ENCODE data around the gene MMP11.
A peak's percentile ranks its signal among the peaks of the same experiment; 100 is the strongest.

Gene MMP11

GRCh38 chr22:23781511-23782183 lies 9.0 kb downstream of the MMP11 start:
- peak; percentile 52 for DNase-seq (ENCODE audit: low spot score)

DNA sequence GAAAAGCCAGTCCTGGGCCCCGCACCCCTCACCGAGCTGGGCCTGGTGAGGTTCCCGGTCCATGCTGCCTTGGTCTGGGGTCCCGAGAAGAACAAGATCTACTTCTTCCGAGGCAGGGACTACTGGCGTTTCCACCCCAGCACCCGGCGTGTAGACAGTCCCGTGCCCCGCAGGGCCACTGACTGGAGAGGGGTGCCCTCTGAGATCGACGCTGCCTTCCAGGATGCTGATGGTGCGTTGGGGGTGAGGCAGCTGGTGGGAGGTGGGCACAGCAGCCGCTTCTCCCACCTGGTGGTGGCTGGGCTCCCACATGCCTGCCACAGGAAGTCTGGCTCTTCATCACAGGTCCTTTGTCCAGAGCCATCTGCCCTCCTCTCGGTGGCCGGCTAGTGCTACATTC lies 9.6 kb downstream of the MMP11 start:
- no peak for DNase-seq (ENCODE audit: low spot score)

DNA sequence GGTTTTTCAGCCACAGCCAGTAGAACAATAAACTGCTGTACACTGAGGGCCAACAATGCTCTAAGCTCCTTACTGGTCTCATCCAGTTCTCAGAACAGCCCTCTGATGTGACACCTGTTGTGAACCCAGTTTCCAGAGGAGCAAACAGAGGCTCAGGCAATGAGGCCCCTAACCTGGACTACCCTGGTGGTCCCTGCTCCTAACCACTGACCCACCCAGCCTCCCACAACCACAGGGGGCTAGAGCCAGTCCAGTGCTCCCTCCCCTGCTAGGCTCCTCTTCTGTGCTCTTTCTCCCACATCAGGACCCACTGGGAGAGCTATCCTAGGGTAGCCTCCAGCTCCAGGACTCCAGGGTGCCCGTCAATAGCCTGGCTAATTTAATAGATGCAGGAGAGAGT lies 10.1 kb downstream of the MMP11 start:
- no peak for DNase-seq (ENCODE audit: low spot score)

DNA sequence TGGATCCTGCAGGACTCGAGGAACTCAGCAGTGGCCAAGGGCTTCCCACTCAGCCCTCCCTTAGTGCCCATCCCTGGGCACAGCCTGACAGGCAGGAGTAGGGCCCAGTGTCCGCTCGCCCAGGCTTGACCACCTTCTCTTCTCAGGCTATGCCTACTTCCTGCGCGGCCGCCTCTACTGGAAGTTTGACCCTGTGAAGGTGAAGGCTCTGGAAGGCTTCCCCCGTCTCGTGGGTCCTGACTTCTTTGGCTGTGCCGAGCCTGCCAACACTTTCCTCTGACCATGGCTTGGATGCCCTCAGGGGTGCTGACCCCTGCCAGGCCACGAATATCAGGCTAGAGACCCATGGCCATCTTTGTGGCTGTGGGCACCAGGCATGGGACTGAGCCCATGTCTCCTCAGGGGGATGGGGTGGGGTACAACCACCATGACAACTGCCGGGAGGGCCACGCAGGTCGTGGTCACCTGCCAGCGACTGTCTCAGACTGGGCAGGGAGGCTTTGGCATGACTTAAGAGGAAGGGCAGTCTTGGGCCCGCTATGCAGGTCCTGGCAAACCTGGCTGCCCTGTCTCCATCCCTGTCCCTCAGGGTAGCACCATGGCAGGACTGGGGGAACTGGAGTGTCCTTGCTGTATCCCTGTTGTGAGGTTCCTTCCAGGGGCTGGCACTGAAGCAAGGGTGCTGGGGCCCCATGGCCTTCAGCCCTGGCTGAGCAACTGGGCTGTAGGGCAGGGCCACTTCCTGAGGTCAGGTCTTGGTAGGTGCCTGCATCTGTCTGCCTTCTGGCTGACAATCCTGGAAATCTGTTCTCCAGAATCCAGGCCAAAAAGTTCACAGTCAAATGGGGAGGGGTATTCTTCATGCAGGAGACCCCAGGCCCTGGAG lies 10.9 kb downstream of the MMP11 start:
- no peak for DNase-seq (ENCODE audit: low spot score)

DNA sequence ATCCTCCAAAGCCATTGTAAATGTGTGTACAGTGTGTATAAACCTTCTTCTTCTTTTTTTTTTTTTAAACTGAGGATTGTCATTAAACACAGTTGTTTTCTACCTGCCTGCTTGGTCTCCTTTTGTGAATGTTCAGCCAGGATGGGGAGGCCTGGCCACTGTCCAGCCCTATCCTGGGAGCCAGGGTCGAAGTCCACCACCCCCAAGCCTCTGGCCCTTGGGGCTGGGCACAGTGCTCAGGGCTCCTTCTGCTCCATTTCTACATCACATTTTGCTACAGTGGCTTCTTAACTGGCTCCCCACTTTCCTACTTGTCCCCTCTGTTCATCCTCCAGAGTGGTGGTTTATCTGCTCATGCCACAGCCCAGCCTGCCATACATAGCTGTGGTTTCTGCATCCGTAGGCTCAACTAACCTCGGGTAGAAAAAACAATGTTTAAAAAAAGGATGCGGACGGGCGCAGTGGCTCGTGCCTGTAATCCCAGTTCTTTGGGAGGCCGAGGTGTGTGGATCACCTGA lies 11.6 kb downstream of the MMP11 start:
- no peak for DNase-seq (ENCODE audit: low spot score)

DNA sequence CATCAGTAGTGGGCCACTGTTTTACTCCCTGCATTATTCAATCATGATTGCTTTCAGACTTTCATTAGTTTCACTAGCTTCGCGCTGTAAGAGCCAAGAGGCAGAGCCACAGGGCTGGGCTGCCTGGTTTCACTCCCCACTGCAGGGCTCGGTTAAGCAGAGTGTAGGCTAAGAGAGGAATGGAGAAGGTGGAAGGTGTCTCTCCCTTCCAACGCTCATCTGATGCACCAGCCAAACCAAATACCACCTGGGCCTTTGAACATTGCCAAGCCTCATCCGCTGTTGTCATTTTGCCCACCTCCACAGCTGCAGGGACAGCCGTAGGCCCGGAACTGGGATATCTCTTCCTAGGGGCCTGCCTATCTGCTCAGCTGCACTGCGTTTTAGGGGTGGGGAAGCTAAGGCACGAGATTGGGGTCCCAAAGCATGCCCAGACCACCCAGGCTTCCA lies 13.6 kb downstream of the MMP11 start:
- no peak for DNase-seq (ENCODE audit: low spot score)

DNA sequence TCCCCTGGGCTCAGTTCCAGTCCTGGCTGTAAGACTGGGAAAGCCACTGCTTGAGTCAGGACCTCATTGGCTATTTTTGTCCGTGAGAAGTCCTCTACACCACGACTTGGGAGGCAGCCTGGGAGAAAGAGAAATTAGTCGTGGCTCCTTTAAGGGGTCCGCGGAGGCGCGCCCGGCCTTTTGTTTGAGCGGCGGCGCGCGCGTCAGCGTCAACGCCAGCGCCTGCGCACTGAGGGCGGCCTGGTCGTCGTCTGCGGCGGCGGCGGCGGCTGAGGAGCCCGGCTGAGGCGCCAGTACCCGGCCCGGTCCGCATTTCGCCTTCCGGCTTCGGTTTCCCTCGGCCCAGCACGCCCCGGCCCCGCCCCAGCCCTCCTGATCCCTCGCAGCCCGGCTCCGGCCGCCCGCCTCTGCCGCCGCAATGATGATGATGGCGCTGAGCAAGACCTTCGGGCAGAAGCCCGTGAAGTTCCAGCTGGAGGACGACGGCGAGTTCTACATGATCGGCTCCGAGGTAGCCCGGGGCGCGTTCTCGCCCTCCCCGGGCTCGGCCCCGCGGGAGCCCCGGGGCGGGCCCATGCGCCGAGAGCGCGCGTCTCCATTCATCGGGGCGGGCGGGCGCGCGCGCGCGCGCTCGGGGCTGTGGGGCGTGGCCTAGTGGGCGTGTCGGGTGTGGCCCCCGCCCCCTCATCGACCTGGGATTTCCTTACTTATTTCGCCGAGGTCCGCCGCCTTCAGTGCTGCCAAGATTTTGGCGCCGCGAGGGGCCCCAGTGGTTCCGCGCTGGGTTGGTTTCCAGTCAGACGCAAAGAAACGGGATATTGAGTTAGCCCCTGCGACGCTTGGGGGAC lies 14.3 kb downstream of the MMP11 start, which contains the start of gene SMARCB1:
Gene SMARCB1, plus strand, starts transcription at position 215 of the 848 bp plus-strand sequence. Its CDS starts 204 bp downstream, at position 419.
- peak; percentile 82 for DNase-seq (ENCODE audit: low spot score)

- no peak for DNase-seq (ENCODE audit: low spot score)
Observed at GRCh38 chr22:23787600-23787896, 14.9 kb downstream of the MMP11 start.

DNA sequence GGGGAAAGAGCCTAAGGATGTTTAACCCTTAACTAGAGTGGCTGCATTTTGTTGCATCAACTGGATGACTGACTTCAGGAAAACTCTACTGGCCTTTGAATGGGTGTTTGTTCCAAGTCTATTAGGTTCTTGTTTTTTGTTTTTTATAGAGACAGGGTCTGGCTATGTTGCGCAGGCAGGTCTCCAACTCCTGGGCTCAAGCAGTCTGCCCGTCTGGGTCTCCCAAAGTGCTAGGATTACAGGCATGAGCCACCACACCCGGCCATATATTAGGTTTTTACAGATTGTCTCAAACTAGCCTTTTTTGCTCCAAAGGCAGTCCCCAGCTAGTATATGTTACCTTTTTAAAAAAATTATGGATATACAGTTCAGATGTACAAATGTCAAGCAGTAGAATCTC lies 15.3 kb downstream of the MMP11 start:
- no peak for DNase-seq (ENCODE audit: low spot score)

DNA sequence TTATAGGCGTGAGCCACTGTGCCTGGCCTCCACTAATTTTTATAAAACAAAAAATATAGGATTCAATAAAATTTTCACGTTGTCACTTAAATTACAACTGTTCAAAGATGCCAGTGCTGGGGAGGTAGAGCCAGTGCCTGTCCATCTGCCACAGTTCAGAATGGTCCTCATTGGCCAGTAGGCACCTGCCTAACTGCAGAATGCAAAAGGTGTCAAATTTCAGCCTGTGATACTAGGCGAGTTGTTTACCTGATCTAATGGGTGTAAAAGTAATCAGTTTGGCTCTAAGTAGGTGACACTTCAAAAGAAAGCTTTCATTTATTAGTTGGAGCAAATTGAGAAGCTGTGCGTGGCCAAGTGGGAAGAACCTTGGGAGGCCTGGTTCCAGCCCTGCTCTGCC lies 16.5 kb downstream of the MMP11 start:
- DNase-seq (ENCODE audit: low spot score) = no peak

- no peak for DNase-seq (ENCODE audit: low spot score)
Observed at GRCh38 chr22:23789638-23790037, 17.0 kb downstream of the MMP11 start.

GRCh38 chr22:23790819-23791737 lies 18.4 kb downstream of the MMP11 start:
- no peak for DNase-seq (ENCODE audit: low spot score)

DNA sequence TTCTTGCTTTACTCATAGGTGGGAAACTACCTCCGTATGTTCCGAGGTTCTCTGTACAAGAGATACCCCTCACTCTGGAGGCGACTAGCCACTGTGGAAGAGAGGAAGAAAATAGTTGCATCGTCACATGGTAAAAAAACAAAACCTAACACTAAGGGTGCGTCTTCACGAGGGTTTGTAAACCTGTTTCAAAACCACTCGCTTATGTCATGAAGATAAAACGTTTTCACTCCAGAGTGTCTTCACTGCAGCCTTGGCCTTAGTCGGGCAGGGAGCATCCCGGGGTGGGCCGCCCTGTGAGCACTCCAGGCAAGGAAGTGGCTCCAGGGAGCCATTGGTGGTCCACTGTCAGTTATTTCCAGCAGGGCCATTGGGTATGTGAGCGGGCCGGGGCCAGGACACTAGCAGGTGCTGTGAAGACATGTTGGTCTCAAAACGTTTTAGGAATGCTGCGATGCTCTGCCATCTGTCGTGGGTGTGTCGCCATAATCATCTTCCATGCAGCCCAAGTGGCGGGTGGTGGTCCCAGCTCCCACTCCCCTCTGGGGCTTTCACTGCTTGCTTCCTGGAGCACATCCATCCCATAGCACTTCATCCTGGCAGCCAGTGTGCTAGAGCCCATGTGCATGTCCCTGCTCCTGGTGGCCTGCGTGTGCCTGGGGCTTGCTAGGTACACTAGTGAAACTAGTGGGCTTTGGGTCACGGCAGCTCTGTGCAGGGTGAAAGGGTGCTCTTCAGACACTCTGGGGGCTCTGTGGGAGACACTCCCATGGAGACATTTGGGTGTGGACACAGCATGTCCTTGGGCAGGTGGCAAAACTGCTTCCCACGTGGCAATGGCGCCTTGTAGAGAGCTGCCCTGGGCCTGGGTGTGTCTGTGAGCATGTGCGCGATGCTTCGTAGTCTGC lies 19.3 kb downstream of the MMP11 start:
- DNase-seq (ENCODE audit: low spot score) = no peak

GRCh38 chr22:23793326-23793725 lies 20.7 kb downstream of the MMP11 start:
- no peak for DNase-seq (ENCODE audit: low spot score)

- no peak for DNase-seq (ENCODE audit: low spot score)
Observed at GRCh38 chr22:23796461-23796860, 23.8 kb downstream of the MMP11 start.

DNA sequence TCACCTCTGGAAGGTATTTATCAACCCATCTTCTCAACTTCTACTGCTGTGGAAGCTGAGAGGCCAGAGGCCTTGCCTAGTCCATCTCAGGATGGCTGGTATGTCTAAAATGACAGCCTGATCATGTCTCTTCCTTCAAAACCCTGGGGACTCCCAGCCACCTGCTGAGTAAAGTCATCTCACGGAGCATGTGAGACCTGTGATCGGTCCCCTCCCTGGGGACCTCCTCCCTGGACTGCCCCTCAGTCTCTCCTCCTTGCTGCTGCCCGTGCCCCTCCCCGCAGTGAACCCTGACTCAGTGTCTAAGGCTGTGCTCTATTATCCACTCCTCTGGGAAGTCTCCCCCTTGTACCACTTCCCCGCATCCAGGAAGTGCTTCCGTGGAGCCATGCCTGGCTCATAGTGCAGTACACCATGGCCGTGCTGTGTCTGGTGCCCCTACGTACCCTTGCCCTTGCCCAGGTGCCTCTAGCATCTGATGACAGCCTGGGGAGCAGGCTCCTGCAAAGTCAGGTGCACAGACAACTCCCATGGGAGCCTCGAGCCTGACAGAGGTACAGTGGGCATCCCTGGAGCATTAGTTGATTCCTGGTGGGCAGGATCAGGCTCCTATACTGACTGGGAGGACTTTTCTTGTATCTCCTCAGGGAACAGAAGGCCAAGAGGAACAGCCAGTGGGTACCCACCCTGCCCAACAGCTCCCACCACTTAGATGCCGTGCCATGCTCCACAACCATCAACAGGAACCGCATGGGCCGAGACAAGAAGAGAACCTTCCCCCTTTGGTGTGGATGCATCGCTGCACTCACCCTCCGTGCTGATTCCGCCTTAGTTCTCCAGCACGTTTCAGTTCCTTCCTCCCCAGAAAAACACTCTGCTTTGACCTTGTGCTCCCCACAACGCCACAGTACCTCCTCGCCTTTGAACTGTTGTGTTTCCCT lies 27.9 kb downstream of the MMP11 start:
- DNase-seq (ENCODE audit: low spot score) = no peak

DNA sequence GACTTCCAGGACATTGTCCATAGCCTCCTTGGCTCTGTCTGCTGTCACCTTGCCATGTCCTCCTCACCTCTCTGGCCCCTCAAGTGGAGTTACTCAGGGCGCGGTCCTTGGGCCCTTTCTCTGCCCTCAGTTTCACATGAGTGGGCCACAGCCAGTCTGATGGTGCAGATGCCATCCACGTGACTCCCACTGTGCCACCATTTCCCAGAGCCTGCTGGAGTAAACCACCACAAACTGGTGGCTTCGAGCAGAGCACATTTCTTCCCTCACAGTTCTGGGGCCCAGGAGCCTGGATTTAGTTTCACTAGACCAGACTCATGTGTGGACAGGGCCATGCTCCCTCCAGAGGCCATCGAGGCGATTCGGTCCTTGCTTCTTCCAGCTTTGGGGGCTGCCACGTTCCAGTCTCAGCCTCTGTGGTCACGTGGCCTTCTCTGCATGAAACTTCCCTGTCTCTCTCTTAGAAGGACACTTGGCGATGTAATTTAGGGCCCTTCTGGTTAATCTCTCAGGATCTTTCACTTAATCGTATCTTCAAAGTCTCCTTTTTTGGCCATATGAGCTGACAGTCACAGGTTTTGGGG lies 28.7 kb downstream of the MMP11 start:
- DNase-seq (ENCODE audit: low spot score) = no peak

DNA sequence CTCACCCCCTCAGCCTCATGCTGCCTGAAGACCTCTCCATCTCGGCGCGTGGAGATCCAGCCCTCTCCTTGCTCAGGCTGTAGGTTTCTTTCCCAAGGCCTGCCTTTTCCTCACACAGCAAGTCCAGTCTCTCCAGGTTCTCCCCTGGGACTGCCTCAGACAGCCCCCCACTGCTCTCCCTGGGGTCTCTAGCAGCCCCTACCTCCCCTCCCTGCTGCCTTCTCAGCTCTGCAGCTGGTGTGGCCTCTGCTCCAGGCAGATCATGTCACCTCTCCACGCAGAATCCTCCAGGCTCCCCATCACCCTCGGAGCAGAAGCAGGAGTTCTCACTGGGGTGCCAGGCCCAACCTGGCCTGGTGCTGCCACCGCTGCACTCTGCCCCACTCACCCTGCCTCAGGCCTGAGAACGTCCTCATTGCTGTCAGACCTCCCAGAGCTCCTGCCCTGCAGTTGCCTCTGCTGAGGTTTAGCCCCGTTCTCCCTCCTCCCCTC lies 29.3 kb downstream of the MMP11 start:
- no peak for DNase-seq (ENCODE audit: low spot score)

Measured in globus pallidus (tissue), 1 donor.